ENCODE data around the gene TAS2R10.

The TAS2R10 gene, protein sequence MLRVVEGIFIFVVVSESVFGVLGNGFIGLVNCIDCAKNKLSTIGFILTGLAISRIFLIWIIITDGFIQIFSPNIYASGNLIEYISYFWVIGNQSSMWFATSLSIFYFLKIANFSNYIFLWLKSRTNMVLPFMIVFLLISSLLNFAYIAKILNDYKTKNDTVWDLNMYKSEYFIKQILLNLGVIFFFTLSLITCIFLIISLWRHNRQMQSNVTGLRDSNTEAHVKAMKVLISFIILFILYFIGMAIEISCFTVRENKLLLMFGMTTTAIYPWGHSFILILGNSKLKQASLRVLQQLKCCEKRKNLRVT

GRCh38 chr12:10826258-10826657 lies at the start of gene TAS2R10:
Gene TAS2R10 (minus strand): TSS chr12:10826358. CDS start chr12:10826269, 89 bp downstream.
- Histone ChIP-seq H3K27ac (ENCODE audit: low read length) (no peak within 1 kb of the TSS), H3K4me3 (ENCODE audit: low read length) (no peak within 1 kb of the TSS), H3K9ac (ENCODE audit: low read depth, low read length) (no peak within 1 kb of the TSS), H3K27me3 (ENCODE audit: insufficient read depth, low read length) (no peaks in the 10 kb centered on the region), H3K4me1 (ENCODE audit: insufficient read depth, low read length) (no peaks in the 10 kb centered on the region), H3K36me3 (ENCODE audit: insufficient read depth, low read depth, low read length) (no peaks in the 10 kb centered on the region), H3K9me3 (ENCODE audit: insufficient read depth, low read depth, low read length) (no peaks in the 10 kb centered on the region)

GRCh38 chr12:10873378-10873777 lies 47.2 kb upstream of the TAS2R10 start:
- Histone ChIP-seq H3K9ac (ENCODE audit: low read depth, low read length) (no peak overlapping the region), H3K4me3 (ENCODE audit: low read length) (no peak overlapping the region), H3K4me1 (ENCODE audit: insufficient read depth, low read length) (no peaks in the 10 kb centered on the region), H3K27ac (ENCODE audit: low read length) (no peak overlapping the region), H3K27me3 (ENCODE audit: insufficient read depth, low read length) (no peaks in the 10 kb centered on the region), H3K36me3 (ENCODE audit: insufficient read depth, low read depth, low read length) (no peaks in the 10 kb centered on the region), H3K9me3 (ENCODE audit: insufficient read depth, low read depth, low read length) (no peaks in the 10 kb centered on the region)

GRCh38 chr12:10867381-10867780 lies 41.2 kb upstream of the TAS2R10 start:
- no peaks in the 10 kb centered on the region for H3K27me3 ChIP-seq (ENCODE audit: insufficient read depth, low read length)
- no peaks in the 10 kb centered on the region for H3K4me1 ChIP-seq (ENCODE audit: insufficient read depth, low read length)
- H3K9me3 ChIP-seq (ENCODE audit: insufficient read depth, low read depth, low read length), result no peaks in the 10 kb centered on the region
- H3K4me3 ChIP-seq (ENCODE audit: low read length), result no peak overlapping the region
- no peak overlapping the region for H3K9ac ChIP-seq (ENCODE audit: low read depth, low read length)
- H3K27ac ChIP-seq (ENCODE audit: low read length), result no peak overlapping the region
- H3K36me3 ChIP-seq (ENCODE audit: insufficient read depth, low read depth, low read length), result no peaks in the 10 kb centered on the region

DNA sequence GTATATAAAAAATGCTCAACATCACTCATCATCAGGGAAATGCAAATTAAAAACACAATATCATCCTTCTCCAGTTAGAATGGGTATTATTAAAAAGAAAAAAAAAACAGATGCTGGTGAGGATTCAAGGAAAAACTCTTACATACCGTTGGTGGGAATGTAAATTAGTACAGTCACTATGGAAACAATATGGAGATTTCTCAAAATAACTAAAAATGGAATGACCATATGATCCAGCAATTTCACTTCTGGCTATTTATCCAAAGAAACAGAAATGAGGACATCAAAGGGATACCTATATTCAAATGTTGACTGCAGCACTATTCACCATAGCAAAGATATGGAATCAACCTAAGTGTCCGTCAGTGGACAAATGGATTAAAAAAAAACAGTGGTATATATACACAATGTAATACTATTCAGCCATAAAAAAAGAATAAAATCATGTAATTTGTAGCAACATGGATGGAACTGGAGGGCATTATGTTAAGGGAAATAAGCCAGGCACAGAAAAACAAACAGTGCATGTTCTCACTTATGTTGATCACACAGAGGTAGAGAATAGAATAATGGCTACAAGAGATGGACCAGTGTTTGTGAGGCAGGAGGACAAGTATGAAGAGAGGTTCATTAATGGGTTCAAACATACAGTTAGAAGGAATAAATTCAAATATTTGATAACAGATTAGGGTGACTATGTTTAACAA lies 37.5 kb upstream of the TAS2R10 start:
- no peaks in the 10 kb centered on the region for H3K27me3 ChIP-seq (ENCODE audit: insufficient read depth, low read length)
- H3K9ac ChIP-seq (ENCODE audit: low read depth, low read length), result no peak overlapping the region
- H3K4me3 ChIP-seq (ENCODE audit: low read length), result no peak overlapping the region
- no peaks in the 10 kb centered on the region; the same call in 1 of the 2 replicates for H3K9me3 ChIP-seq (ENCODE audit: insufficient read depth, low read depth, low read length)
- no peaks in the 10 kb centered on the region; the same call in 1 of the 2 replicates for H3K36me3 ChIP-seq (ENCODE audit: insufficient read depth, low read depth, low read length)
- no peak overlapping the region for H3K27ac ChIP-seq (ENCODE audit: low read length)
- no peaks in the 10 kb centered on the region for H3K4me1 ChIP-seq (ENCODE audit: insufficient read depth, low read length)

DNA sequence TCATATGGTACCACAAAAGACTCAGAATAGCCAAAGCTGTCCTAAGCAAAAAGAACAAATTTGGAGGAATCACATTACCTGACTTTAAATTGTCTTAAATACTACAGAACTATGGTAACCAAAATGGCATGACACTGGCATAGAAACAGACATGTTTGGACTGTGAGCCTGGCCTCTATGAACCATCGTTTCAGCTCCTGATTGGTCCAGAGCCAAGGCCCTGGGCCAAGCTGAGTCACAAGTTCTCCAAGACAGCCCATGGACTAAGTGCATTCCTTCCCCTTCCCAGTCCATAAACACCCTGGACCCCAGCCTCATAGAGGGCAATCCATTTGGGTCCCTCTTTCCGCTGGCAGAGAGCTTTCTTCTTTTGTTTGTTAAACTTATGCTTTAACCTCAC lies 35.2 kb upstream of the TAS2R10 start:
- Histone ChIP-seq H3K9me3 (ENCODE audit: insufficient read depth, low read depth, low read length) (peaks cover 20% of the 10 kb centered on the region; the same call in 1 of the 2 replicates), H3K27me3 (ENCODE audit: insufficient read depth, low read length) (no peaks in the 10 kb centered on the region), H3K27ac (ENCODE audit: low read length) (no peak overlapping the region), H3K4me1 (ENCODE audit: insufficient read depth, low read length) (no peaks in the 10 kb centered on the region), H3K4me3 (ENCODE audit: low read length) (no peak overlapping the region), H3K9ac (ENCODE audit: low read depth, low read length) (no peak overlapping the region), H3K36me3 (ENCODE audit: insufficient read depth, low read depth, low read length) (peaks cover 4% of the 10 kb centered on the region; the same call in 1 of the 2 replicates)

DNA sequence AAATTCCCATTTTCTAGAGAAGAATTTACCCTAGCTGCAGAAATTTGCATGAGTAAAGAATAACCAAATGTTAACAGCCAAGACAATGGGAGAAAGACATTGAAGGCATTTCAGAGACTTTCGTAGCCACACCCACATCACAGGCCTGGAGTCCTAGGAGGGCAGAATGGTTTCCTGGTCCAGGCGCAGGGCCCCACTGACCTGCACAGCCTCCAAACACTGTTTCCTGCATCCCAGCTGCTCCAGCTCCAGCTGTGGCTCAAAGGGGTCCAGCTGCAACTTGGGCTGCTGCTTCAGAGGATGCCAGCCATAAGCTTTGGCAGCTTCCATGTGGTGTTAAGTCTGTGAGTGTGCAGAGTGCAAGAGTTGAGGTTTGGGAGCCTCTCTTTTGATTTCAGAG lies 29.6 kb upstream of the TAS2R10 start:
- Histone ChIP-seq H3K36me3 (ENCODE audit: insufficient read depth, low read depth, low read length) (peaks cover 4% of the 10 kb centered on the region; the same call in 1 of the 2 replicates), H3K9ac (ENCODE audit: low read depth, low read length) (no peak overlapping the region), H3K4me3 (ENCODE audit: low read length) (no peak overlapping the region), H3K27me3 (ENCODE audit: insufficient read depth, low read length) (no peaks in the 10 kb centered on the region), H3K9me3 (ENCODE audit: insufficient read depth, low read depth, low read length) (peaks cover 35% of the 10 kb centered on the region), H3K4me1 (ENCODE audit: insufficient read depth, low read length) (no peaks in the 10 kb centered on the region), H3K27ac (ENCODE audit: low read length) (no peak overlapping the region)

- H3K9me3 ChIP-seq (ENCODE audit: insufficient read depth, low read depth, low read length), result peaks cover 35% of the 10 kb centered on the region
- H3K27ac ChIP-seq (ENCODE audit: low read length), result no peak overlapping the region
- H3K27me3 ChIP-seq (ENCODE audit: insufficient read depth, low read length), result no peaks in the 10 kb centered on the region
- H3K4me3 ChIP-seq (ENCODE audit: low read length), result no peak overlapping the region
- H3K9ac ChIP-seq (ENCODE audit: low read depth, low read length), result no peak overlapping the region
- H3K36me3 ChIP-seq (ENCODE audit: insufficient read depth, low read depth, low read length), result peaks cover 4% of the 10 kb centered on the region; the same call in 1 of the 2 replicates
- H3K4me1 ChIP-seq (ENCODE audit: insufficient read depth, low read length), result no peaks in the 10 kb centered on the region
Measured at GRCh38 chr12:10853776-10854175, 27.6 kb upstream of the TAS2R10 start.

- Histone ChIP-seq H3K27me3 (ENCODE audit: insufficient read depth, low read length) (no peaks in the 10 kb centered on the region), H3K36me3 (ENCODE audit: insufficient read depth, low read depth, low read length) (no peaks in the 10 kb centered on the region), H3K4me3 (ENCODE audit: low read length) (no peak overlapping the region), H3K27ac (ENCODE audit: low read length) (no peak overlapping the region), H3K4me1 (ENCODE audit: insufficient read depth, low read length) (no peaks in the 10 kb centered on the region), H3K9me3 (ENCODE audit: insufficient read depth, low read depth, low read length) (peaks cover 14% of the 10 kb centered on the region), H3K9ac (ENCODE audit: low read depth, low read length) (no peak overlapping the region)
Measured at GRCh38 chr12:10851243-10851858, 25.2 kb upstream of the TAS2R10 start.

DNA sequence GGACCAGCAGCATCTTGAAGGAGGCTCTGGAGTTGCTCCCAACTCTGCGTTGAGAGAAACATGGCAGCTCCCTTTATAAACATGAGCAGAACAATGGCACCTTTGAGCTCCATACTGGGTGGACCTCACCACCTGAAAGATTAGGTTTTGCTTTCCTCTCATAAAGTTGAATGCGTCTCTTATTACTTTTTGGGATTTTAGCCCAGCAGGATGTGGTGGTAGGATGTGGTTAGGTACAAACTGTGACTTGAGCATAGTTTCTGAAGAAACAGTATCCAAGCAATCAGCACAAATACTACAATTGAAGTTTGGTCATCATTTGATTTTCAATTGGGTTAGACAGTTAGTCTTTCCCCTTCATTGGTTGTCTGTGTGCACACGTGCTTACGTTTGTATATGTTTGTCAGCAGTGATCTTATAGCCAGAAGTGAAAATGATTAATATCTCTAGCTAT lies 23.3 kb upstream of the TAS2R10 start, which contains the start of gene PRR4:
PRR4 (minus strand) TSS at position 51 of the 454 bp plus-strand sequence; CDS start at position 13, 38 bp downstream.
- no peaks in the 10 kb centered on the region for H3K36me3 ChIP-seq (ENCODE audit: insufficient read depth, low read depth, low read length)
- no peak within 1 kb of the TSS for H3K27ac ChIP-seq (ENCODE audit: low read length)
- no peak within 1 kb of the TSS for H3K4me3 ChIP-seq (ENCODE audit: low read length)
- H3K27me3 ChIP-seq (ENCODE audit: insufficient read depth, low read length), result no peaks in the 10 kb centered on the region
- H3K9ac ChIP-seq (ENCODE audit: low read depth, low read length), result no peak within 1 kb of the TSS
- no peaks in the 10 kb centered on the region for H3K9me3 ChIP-seq (ENCODE audit: insufficient read depth, low read depth, low read length)
- H3K4me1 ChIP-seq (ENCODE audit: insufficient read depth, low read length), result no peaks in the 10 kb centered on the region; the same call in 1 of the 2 replicates

DNA sequence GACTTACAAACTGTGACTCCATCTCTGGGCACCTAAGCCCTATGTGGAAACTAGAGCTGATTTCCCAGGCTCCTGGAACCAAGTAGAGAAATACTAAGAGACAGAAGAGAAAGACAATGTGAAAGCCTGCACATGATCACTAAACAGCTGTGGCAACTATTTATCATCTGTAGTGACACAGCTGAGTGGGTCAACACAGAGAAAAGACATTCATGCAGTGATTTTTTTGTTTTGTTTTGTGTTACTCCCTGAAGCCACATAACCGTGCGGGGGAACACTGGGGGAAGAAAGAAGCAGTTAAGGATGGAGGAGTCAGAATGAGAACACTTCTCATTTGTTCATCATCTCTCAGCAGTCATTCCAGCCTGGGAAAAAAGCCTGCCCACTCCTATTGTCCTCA lies 21.6 kb upstream of the TAS2R10 start:
- H3K27me3 ChIP-seq (ENCODE audit: insufficient read depth, low read length), result no peaks in the 10 kb centered on the region
- H3K36me3 ChIP-seq (ENCODE audit: insufficient read depth, low read depth, low read length), result no peaks in the 10 kb centered on the region
- H3K9me3 ChIP-seq (ENCODE audit: insufficient read depth, low read depth, low read length), result no peaks in the 10 kb centered on the region
- no peak overlapping the region for H3K4me3 ChIP-seq (ENCODE audit: low read length)
- H3K9ac ChIP-seq (ENCODE audit: low read depth, low read length), result no peak overlapping the region
- H3K27ac ChIP-seq (ENCODE audit: low read length), result no peak overlapping the region
- H3K4me1 ChIP-seq (ENCODE audit: insufficient read depth, low read length), result peaks cover 4% of the 10 kb centered on the region; the same call in 1 of the 2 replicates

DNA sequence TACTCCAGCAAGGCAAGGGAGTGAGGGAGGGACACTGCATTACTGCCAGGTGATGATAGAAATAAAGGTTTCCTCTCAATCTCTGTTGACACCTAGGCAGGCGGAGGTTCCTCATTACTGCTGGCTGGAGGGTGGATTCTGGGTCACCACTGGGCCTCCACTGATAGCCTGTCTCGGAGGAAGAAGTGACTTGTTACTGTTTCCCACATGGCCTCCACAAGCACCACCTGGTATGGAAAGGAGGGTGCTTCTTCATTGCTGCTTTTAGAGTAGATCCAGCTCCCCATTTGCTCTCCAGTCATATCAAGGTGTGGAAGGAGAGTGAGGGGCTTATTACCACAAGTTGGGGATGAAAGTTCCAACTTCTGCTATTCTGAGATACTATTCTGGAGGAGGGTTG lies 16.7 kb upstream of the TAS2R10 start:
- no peaks in the 10 kb centered on the region for H3K9me3 ChIP-seq (ENCODE audit: insufficient read depth, low read depth, low read length)
- peaks cover 4% of the 10 kb centered on the region; the same call in 1 of the 2 replicates for H3K4me1 ChIP-seq (ENCODE audit: insufficient read depth, low read length)
- no peak overlapping the region for H3K4me3 ChIP-seq (ENCODE audit: low read length)
- H3K27ac ChIP-seq (ENCODE audit: low read length), result no peak overlapping the region
- no peaks in the 10 kb centered on the region for H3K27me3 ChIP-seq (ENCODE audit: insufficient read depth, low read length)
- no peaks in the 10 kb centered on the region for H3K36me3 ChIP-seq (ENCODE audit: insufficient read depth, low read depth, low read length)
- H3K9ac ChIP-seq (ENCODE audit: low read depth, low read length), result no peak overlapping the region

Measured in iPS-20b (cell line).